ENCODE measurements around the gene RHOD. TPM values are rescaled to one million over a fixed set of nuclear protein-coding genes. Genes with fewer than 3 reads are reported as not detected.

RHOD gene
- total RNA-seq, 1 donor from 2014 or later: 49.5 TPM

GRCh38 chr11:67033661-67034166 is 22.9 kb upstream of the RHOD start:
- DNase-seq: no peak
- intact Hi-C loops (cut with micrococcal nuclease): no loop called here
- H3K36me3 ChIP-seq: no peaks in the 10 kb centered on the region
- no peak overlapping the region for H3K27ac ChIP-seq (replicated peaks)
- H3K4me1 ChIP-seq: no peaks in the 10 kb centered on the region
- H3K4me3 ChIP-seq: no peak overlapping the region
- no peaks in the 10 kb centered on the region for H3K9me3 ChIP-seq (replicated peaks)
- H3K27me3 ChIP-seq (ENCODE audit: low read depth): peaks cover 26% of the 10 kb centered on the region
- TF ChIP-seq CTCF (IDR thresholded peaks at IDR 0.05; ENCODE audit: borderline replicate concordance): no peak

- TF ChIP-seq CTCF (IDR thresholded peaks at IDR 0.05; ENCODE audit: borderline replicate concordance): no peak
- Histone ChIP-seq H3K4me3 (no peak overlapping the region), H3K9me3 (replicated peaks) (no peaks in the 10 kb centered on the region), H3K27ac (replicated peaks) (no peak overlapping the region), H3K4me1 (no peaks in the 10 kb centered on the region), H3K27me3 (ENCODE audit: low read depth) (peaks cover 27% of the 10 kb centered on the region), H3K36me3 (no peaks in the 10 kb centered on the region)
- intact Hi-C loops (cut with micrococcal nuclease): no loop called here
- no peak for DNase-seq
These were observed 22.3 kb upstream of the RHOD start for GRCh38 chr11:67034350-67034749.

GRCh38 chr11:67040147-67040546 is 16.5 kb upstream of the RHOD start:
- H3K27me3 ChIP-seq (ENCODE audit: low read depth): peaks cover 13% of the 10 kb centered on the region
- no peak overlapping the region for H3K4me3 ChIP-seq
- DNase-seq: no peak
- TF ChIP-seq CTCF (IDR thresholded peaks at IDR 0.05; ENCODE audit: borderline replicate concordance): no peak
- no peak overlapping the region for H3K27ac ChIP-seq (replicated peaks)
- no peaks in the 10 kb centered on the region for H3K9me3 ChIP-seq (replicated peaks)
- H3K36me3 ChIP-seq: no peaks in the 10 kb centered on the region
- intact Hi-C loops (cut with micrococcal nuclease): no loop called here
- no peaks in the 10 kb centered on the region for H3K4me1 ChIP-seq

GRCh38 chr11:67041602-67042001 is 15.0 kb upstream of the RHOD start:
- intact Hi-C loops (cut with micrococcal nuclease): no loop called here

GRCh38 chr11:67043572-67044349 is 12.9 kb upstream of the RHOD start:
- intact Hi-C loops (cut with micrococcal nuclease): no loop called here
- Histone ChIP-seq H3K27ac (replicated peaks) (no peak overlapping the region), H3K27me3 (ENCODE audit: low read depth) (peaks cover 13% of the 10 kb centered on the region), H3K4me1 (no peaks in the 10 kb centered on the region), H3K9me3 (replicated peaks) (no peaks in the 10 kb centered on the region), H3K36me3 (no peaks in the 10 kb centered on the region), H3K4me3 (no peak overlapping the region)
- DNase-seq: no peak
- no peak for TF ChIP-seq CTCF (IDR thresholded peaks at IDR 0.05; ENCODE audit: borderline replicate concordance)

More at GRCh38 chr11:67041602-67042001, 15.0 kb upstream of the RHOD start:
- DNase-seq: no peak
- Histone ChIP-seq H3K27me3 (ENCODE audit: low read depth) (peaks cover 13% of the 10 kb centered on the region), H3K36me3 (no peaks in the 10 kb centered on the region), H3K4me1 (no peaks in the 10 kb centered on the region), H3K27ac (replicated peaks) (no peak overlapping the region), H3K4me3 (no peak overlapping the region), H3K9me3 (replicated peaks) (no peaks in the 10 kb centered on the region)
- TF ChIP-seq CTCF (IDR thresholded peaks at IDR 0.05; ENCODE audit: borderline replicate concordance): no peak

Data from left ventricle myocardium inferior (tissue), 1 donor.